Measurements from ENCODE around the gene CEP41. TPM values are rescaled to one million over a fixed set of nuclear protein-coding genes. Genes with fewer than 3 reads are reported as not detected.

Gene CEP41
- polyA plus RNA-seq, 1 donor from 2014 or later = 6.0 TPM

DNA sequence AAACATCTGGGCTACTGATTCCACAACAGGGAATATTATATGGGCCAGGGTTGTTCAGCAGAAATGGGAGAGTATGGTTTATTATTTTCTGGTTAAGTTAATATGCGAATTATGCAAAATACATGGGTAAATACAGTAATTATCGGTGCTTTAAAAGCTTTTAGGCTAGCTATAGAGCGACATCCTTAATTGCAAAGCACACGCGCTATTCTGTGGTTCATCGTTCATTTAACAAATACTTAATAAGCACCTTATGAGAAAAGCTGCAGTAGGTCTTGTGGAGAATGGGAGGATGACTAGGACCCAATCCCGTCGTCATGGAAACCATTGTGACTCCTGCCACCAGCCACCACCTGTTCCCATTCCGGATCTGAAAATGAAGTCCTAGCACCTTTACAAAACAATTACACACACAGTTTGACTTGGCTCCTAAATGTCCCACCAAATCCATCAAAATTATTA is 623 bp upstream of the CEP41 start:
- Mint-ChIP-seq H3K27ac (peak overlapping the region in 1 of 3 donors; percentile 83), H3K36me3 (no peaks in the 10 kb centered on the region), H3K9me3 (peaks cover 0 to 2% (median 0%) of the 10 kb centered on the region in 3 donors), H3K4me3 (peak overlapping the region; percentile 96 to 99 (median 99)), H3K27me3 (no peaks in the 10 kb centered on the region), H3K4me1 (peaks cover 4 to 11% (median 8%) of the 10 kb centered on the region in 3 donors)

DNA sequence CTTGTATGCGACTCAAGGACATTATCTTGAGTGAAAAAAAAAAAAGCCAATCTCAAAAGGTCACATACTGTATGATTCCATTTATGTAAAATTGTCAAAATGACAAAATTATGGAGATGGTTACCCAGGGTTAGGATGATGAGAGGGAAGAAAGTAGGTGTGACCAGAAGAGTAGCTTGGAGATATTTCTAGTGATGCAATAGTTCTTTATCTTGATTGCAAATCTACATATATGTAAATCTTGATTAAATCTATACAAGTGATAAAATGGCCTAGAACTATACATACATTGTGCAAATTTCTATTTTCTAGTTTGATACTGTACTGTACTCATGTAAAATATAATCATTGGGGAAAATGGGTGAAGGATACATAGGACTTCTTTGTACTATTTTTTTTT is 4.6 kb downstream of the CEP41 start:
- Mint-ChIP-seq H3K27me3 (no peaks in the 10 kb centered on the region), H3K4me1 (peaks cover 6 to 11% (median 8%) of the 10 kb centered on the region in 3 donors), H3K27ac (no peak overlapping the region), H3K4me3 (peak overlapping the region in 1 of 4 donors; percentile 3), H3K9me3 (peaks cover 0 to 2% (median 0%) of the 10 kb centered on the region in 3 donors), H3K36me3 (no peaks in the 10 kb centered on the region)

- Mint-ChIP-seq H3K27me3 (no peaks in the 10 kb centered on the region), H3K9me3 (peaks cover 0 to 2% (median 0%) of the 10 kb centered on the region in 3 donors), H3K27ac (no peak overlapping the region), H3K4me1 (peaks cover 4 to 5% (median 4%) of the 10 kb centered on the region in 3 donors), H3K4me3 (no peak overlapping the region), H3K36me3 (no peaks in the 10 kb centered on the region)
These were observed 5.4 kb downstream of the CEP41 start for GRCh38 chr7:130435311-130435854.

GRCh38 chr7:130433301-130433700 is 7.5 kb downstream of the CEP41 start:
- no peak overlapping the region for H3K27ac Mint-ChIP-seq
- peaks cover 0 to 2% (median 0%) of the 10 kb centered on the region in 3 donors for H3K9me3 Mint-ChIP-seq
- H3K4me1 Mint-ChIP-seq = peaks cover 0 to 3% (median 2%) of the 10 kb centered on the region in 3 donors
- H3K36me3 Mint-ChIP-seq = no peaks in the 10 kb centered on the region
- H3K27me3 Mint-ChIP-seq = no peaks in the 10 kb centered on the region
- no peak overlapping the region for H3K4me3 Mint-ChIP-seq

GRCh38 chr7:130432886-130433285 is 7.9 kb downstream of the CEP41 start:
- Mint-ChIP-seq H3K9me3 (peaks cover 0 to under 1% (median 0%) of the 10 kb centered on the region in 3 donors), H3K4me3 (no peak overlapping the region), H3K27me3 (no peaks in the 10 kb centered on the region), H3K4me1 (peaks cover 0 to 3% (median 2%) of the 10 kb centered on the region in 3 donors), H3K36me3 (no peaks in the 10 kb centered on the region), H3K27ac (no peak overlapping the region)

- Mint-ChIP-seq H3K4me3 (no peak overlapping the region), H3K4me1 (peaks cover 0 to under 1% (median under 1%) of the 10 kb centered on the region in 3 donors), H3K9me3 (no peaks in the 10 kb centered on the region), H3K27ac (no peak overlapping the region), H3K36me3 (no peaks in the 10 kb centered on the region), H3K27me3 (no peaks in the 10 kb centered on the region)
These were observed 9.8 kb downstream of the CEP41 start for GRCh38 chr7:130430841-130431666.

GRCh38 chr7:130430115-130430514 is 10.7 kb downstream of the CEP41 start:
- no peak overlapping the region for H3K4me3 Mint-ChIP-seq
- H3K9me3 Mint-ChIP-seq = no peaks in the 10 kb centered on the region
- H3K27me3 Mint-ChIP-seq = no peaks in the 10 kb centered on the region
- H3K36me3 Mint-ChIP-seq = no peaks in the 10 kb centered on the region
- H3K27ac Mint-ChIP-seq = no peak overlapping the region
- H3K4me1 Mint-ChIP-seq = no peaks in the 10 kb centered on the region

DNA sequence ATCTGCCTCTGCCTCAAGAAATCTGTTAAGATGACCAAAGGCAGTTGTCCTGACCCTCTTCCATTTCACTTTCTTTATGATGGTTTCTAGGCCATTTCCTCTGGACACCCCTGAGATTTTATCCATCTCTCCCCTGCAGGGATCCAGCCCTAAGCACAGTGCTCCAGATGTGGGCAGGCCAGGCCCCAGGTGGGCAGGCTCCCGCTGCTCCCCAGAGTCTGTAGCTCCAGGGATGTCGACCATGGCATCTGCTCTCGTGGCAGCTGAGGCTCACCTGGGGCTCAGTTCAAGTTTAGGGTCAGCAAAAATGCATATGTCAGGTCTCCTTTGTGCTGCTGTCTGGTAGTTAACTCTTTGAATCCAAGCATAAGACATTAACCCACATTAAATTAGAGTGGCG is 11.8 kb downstream of the CEP41 start:
- Mint-ChIP-seq H3K27me3 (no peaks in the 10 kb centered on the region), H3K4me1 (no peaks in the 10 kb centered on the region), H3K27ac (no peak overlapping the region), H3K4me3 (no peak overlapping the region), H3K9me3 (no peaks in the 10 kb centered on the region), H3K36me3 (no peaks in the 10 kb centered on the region)

GRCh38 chr7:130426564-130426963 is 14.3 kb downstream of the CEP41 start:
- Mint-ChIP-seq H3K27ac (no peak overlapping the region), H3K4me1 (no peaks in the 10 kb centered on the region), H3K4me3 (peak overlapping the region in 1 of 4 donors; percentile 14)

DNA sequence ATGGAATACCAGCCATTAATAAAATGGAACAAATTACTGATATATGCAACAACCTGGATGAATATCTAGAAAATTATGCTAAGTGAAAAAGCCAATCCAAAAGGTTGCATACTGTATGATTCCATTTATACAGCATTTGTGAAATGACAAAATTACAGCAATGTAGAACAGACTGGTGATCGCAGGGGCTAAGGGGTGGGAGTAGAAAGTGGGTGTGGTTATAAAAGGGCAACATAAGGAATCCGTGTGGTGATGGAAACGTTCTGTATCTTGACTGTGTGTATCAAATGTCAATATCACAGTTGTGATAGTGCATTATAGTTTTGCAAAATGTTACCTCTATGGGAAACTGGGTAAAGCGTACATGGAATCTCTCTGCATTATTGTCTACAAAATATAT is 15.0 kb downstream of the CEP41 start:
- H3K36me3 Mint-ChIP-seq = no peaks in the 10 kb centered on the region
- no peaks in the 10 kb centered on the region for H3K4me1 Mint-ChIP-seq
- H3K27me3 Mint-ChIP-seq = no peaks in the 10 kb centered on the region
- H3K4me3 Mint-ChIP-seq = no peak overlapping the region
- no peaks in the 10 kb centered on the region for H3K9me3 Mint-ChIP-seq
- H3K27ac Mint-ChIP-seq = no peak overlapping the region

More at GRCh38 chr7:130426564-130426963, 14.3 kb downstream of the CEP41 start:
- no peaks in the 10 kb centered on the region for H3K9me3 Mint-ChIP-seq
- no peaks in the 10 kb centered on the region for H3K36me3 Mint-ChIP-seq
- H3K27me3 Mint-ChIP-seq = no peaks in the 10 kb centered on the region

DNA sequence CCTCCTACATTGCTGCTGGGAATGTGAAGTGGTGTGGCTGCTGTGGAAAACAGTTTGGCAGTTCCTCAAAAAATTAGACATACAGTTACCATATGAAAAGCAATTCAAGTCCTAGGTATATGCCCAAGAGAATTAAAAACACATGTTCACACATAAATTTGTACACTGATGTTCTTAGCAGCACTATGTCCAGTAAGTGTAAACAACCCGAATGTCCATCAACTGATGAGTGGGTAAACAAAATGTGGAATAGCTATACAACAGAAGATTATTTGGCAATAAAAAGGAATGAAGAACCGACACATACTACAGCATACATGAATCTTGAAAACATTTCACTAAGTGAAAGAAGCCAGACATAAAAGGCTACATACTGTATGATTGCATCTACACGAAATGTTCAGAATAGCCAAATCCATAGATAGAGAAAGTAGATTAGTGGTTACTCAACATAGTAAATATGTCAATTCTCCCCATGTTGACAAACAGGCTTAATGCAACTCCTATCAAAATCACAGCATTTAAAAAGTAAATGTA is 17.2 kb downstream of the CEP41 start:
- H3K4me1 Mint-ChIP-seq = no peaks in the 10 kb centered on the region
- H3K27ac Mint-ChIP-seq = no peak overlapping the region
- H3K4me3 Mint-ChIP-seq = no peak overlapping the region
- H3K27me3 Mint-ChIP-seq = no peaks in the 10 kb centered on the region
- H3K9me3 Mint-ChIP-seq = no peaks in the 10 kb centered on the region
- no peaks in the 10 kb centered on the region for H3K36me3 Mint-ChIP-seq

GRCh38 chr7:130421684-130422083 is 19.1 kb downstream of the CEP41 start:
- no peaks in the 10 kb centered on the region for H3K4me1 Mint-ChIP-seq
- no peaks in the 10 kb centered on the region for H3K27me3 Mint-ChIP-seq
- no peaks in the 10 kb centered on the region for H3K36me3 Mint-ChIP-seq
- no peak overlapping the region for H3K4me3 Mint-ChIP-seq
- H3K9me3 Mint-ChIP-seq = no peaks in the 10 kb centered on the region
- H3K27ac Mint-ChIP-seq = peak overlapping the region in 1 of 3 donors; percentile 63

GRCh38 chr7:130420943-130421578 is 19.8 kb downstream of the CEP41 start:
- H3K36me3 Mint-ChIP-seq = no peaks in the 10 kb centered on the region
- no peak overlapping the region for H3K27ac Mint-ChIP-seq
- no peaks in the 10 kb centered on the region for H3K27me3 Mint-ChIP-seq
- no peaks in the 10 kb centered on the region for H3K9me3 Mint-ChIP-seq
- no peaks in the 10 kb centered on the region for H3K4me1 Mint-ChIP-seq
- H3K4me3 Mint-ChIP-seq = no peak overlapping the region

GRCh38 chr7:130419658-130420057 is 21.2 kb downstream of the CEP41 start:
- Mint-ChIP-seq H3K27ac (no peak overlapping the region), H3K4me3 (no peak overlapping the region), H3K9me3 (no peaks in the 10 kb centered on the region), H3K4me1 (peaks cover 0 to 5% (median 0%) of the 10 kb centered on the region in 3 donors), H3K27me3 (no peaks in the 10 kb centered on the region), H3K36me3 (no peaks in the 10 kb centered on the region)

DNA sequence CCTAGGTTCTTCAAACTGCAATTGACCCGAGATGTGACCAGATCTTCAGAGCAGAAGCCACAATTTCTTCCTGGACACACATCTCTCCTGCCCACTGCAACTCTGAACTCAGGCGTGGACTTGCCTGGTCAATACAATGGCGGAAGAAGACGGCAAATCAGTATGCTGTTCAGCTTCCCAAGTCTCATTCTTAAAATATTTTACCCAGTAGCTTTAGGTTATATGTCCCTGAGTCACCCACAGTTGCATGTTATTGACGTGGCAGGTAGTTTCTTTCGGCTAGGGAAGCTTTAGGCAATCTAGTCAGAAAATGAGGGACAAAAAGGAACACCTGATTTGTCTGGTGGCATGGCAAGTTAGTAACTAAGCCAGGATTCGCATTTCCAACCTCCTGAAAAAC is 22.5 kb downstream of the CEP41 start:
- Mint-ChIP-seq H3K4me3 (no peak overlapping the region), H3K4me1 (peaks cover 0 to 5% (median 0%) of the 10 kb centered on the region in 3 donors), H3K9me3 (no peaks in the 10 kb centered on the region), H3K27ac (no peak overlapping the region), H3K36me3 (no peaks in the 10 kb centered on the region), H3K27me3 (no peaks in the 10 kb centered on the region)
